Suppressor macrophage treated with lipopolysaccharide for 1 hour (primary cell): ENCODE results near the gene RECK.
"Not testable (repeated sequence)": the region's sequence is repeated elsewhere in the genome, so short reads cannot be mapped to it uniquely, and the experiment has no call there.

ENCODE experiments used
- DNase-seq, 3 donors: peaks; one replicate each; pipeline ENCODE4 v3.0.0-alpha.2; 2020 to 2022

RECK gene

GRCh38 chr9:36036780-36037548, at the start of gene RECK:
TSS of gene RECK (plus strand) at chr9:36036913. CDS start at chr9:36036999, 86 bp downstream.
- peak; percentile 94 to 97 (median 95) for DNase-seq

DNA sequence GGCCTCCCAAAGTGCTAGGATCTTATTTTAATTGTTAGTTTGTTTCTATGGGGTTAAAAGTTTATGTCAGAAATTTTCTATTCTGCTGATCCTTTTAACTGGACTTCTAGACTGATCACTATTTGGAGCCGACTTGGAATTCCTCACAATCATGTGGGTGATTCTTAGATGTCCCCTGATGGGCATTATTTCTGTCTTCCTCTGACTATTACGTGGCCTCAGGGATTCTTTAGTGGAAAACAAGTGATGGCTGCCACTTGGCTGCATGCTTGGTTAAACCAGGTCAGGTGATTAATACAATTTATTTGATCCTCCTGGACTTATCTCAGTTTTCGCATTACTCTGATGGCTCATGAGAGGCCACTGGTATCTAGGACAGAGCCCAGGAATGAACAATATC, 46.6 kb upstream of the RECK start:
- DNase-seq: no peak

GRCh38 chr9:35993136-35993535, 43.6 kb upstream of the RECK start:
- DNase-seq: not testable (repeated sequence)

- DNase-seq: no peak
These were observed 42.6 kb upstream of the RECK start for GRCh38 chr9:35993976-35994720.

GRCh38 chr9:35994959-35995358, 41.8 kb upstream of the RECK start:
- no peak for DNase-seq

- DNase-seq: no peak
These were observed 40.2 kb upstream of the RECK start for GRCh38 chr9:35996358-35996970.

DNA sequence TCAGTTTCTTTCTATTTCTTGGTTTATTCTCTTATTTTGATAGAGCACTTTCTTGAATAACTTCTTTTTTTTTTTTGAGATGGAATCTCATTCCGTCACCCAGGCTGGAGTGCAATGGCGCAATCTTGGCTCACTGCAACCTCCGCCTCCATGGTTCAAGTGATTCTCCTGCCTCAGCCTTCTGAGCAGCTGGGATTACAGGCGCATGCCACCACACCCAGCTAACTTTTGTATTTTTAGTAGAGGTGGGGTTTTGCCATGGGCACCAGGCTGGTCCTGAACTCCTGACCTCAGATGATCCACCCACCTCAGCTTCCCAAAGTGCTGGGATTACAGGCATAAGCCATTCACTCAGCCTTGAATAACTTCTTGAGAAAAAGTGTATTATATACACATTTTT, 39.7 kb upstream of the RECK start:
- DNase-seq: not testable (repeated sequence)

DNA sequence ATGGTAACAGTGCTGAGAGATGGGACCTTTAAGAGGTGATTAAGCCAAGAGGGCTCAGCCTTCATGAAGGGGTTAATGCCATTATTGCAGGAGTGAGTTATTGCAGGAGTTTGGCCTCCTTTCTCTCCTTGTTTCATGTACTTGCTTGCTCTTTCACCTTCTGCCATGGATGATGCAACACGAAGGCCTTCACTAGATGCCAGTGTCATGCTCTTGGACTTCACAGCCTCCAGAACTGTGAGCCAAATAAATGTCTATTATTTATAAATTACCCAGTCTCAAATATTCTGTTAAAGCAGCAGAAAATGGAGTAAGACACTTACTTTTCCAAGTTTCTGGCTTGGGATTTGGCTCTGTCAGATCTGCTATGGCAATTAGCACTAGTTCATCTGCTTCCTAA, 38.4 kb upstream of the RECK start:
- no peak for DNase-seq

- no peak for DNase-seq
These were observed 30.8 kb upstream of the RECK start for GRCh38 chr9:36005891-36006290.

DNA sequence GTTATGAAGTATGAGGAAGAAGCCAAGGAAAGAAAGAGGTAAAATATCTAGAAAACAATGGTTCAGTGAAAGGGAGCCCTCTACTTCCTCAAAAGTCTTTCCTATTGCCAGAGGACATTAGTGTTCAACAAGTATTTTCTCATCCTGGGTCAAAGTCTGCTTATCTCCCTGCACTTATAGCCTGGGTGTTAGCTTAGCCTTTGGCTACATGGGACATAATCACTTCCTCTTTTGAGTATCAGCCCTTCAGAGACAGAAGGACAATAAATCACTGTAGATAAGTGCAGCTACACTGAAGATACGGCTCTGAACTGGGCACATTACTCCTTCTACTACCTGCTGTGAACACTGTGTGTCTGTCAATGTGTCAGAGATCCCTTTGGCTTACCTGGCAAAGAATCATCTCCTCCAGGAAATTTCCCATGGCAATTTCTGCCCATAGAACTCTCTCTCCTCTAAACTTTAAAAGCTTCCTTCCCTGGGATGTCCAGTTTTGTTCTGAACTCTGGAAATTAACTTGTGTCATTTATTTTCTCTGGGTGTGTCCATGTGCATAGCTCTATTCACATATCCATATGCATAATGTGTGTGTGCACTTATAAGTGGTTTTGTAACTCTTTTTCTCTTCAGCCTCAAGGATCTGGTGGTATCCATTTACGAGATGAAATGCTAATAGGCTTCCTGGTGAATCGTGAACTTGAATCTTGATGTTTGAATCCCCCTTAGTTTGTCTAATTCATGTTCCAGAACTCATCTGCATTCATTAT, 30.0 kb upstream of the RECK start:
- DNase-seq: peak in 1 of 3 donors; percentile 22

- DNase-seq: peak in 2 of 3 donors; percentile 35 to 44
These were observed 29.4 kb upstream of the RECK start for GRCh38 chr9:36007316-36007708.

DNA sequence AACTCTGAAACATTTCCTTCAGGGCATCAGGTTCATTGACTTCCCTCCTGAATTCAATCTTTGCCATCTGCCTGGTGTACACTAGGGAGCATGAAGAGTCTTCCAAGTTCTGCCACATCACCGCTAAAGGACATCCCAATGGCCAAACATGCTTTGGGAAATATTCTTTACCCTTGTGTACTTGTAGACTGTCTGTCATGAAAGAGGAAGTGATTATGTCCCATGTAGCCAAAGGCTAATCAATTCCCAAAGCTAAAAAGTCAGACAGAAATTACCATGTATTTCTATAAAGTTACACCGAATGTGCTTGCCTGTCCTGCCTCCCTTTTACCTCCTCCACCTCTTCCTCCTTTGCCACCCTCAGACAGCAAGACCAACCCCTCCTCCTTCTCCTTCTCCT, 28.9 kb upstream of the RECK start:
- no peak for DNase-seq

- DNase-seq: peak; percentile 76 to 88 (median 84)
These were observed 27.9 kb upstream of the RECK start for GRCh38 chr9:36008774-36009300.

DNA sequence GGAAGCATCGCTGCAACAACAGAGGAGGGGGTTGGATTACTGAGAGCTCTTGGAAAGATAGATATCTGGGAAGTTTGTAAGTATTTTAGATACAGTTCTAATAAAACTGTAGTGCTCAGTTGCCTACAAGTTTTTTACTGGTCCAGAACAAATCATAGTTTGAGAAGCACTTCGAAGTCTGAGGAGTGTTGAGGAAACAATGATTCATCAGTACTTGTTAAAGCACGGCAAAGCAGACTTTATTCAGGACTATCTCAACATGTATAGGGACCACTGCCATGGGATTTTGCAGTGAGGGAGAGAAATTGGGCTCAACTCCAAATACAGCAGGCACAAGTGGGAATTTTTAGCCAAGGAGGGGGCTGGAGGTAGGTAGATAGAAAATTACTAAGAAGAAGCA, 25.3 kb upstream of the RECK start:
- no peak for DNase-seq

DNA sequence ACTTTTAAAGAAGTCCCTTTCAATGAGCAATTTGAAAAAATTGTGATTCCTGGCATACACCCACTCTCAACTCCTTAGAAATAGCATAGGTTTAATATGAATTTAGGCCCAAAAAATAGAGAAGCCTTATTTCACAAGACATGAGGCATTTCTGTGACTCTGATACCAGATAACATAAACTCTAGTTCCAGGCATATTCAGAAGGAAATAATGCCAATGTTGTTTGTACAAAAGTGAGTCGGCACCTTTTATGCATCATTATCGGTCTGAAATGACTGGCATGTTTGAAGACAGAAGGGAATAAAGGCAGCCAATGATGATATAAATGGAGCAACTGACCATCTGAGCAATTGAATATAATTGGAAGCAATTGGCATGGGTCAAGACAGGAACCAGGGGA, 19.4 kb upstream of the RECK start:
- DNase-seq: no peak

- DNase-seq: no peak
These were observed 18.6 kb upstream of the RECK start for GRCh38 chr9:36018129-36018528.

GRCh38 chr9:36018891-36019720, 17.6 kb upstream of the RECK start:
- no peak for DNase-seq

GRCh38 chr9:36021968-36022367, 14.7 kb upstream of the RECK start:
- no peak for DNase-seq

DNA sequence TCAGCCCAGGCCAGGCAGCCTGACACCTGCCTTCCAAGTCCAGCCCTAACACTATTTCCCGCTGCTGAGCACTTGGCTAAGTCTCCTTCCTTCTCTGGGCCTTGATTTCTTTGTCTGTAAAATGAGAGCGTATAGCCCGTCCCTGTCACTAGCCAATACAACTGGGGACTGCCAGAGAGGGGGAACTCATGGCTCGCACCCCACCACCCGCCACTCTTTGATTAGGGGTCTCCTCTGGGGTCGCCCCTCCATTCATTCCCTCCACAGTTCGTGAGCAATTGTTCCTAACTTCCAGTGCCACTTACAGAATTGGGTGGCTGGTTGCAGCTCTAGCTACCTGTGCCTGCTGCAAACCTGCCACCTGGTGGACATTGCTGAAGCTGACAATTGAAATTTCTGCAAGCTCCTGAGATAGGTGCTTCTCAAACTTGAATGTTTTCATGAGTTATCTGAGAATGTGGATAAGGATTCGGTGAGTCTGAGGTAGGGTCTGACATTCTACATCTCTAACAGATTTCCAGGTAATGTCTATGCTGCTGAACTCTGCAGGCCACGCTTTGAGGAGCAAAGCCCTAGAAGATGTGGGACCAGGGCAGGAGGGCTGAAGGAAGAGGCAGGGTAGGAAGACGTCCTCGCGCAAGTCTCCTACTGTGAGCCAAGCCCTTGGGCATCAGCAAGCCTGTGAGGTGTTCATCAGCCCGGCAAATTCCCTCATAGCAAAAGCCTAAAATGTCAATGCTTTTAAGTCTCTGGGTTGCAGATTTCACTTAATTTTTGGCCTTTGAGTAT, 13.3 kb upstream of the RECK start:
- DNase-seq: peak; percentile 64 to 70 (median 67)

DNA sequence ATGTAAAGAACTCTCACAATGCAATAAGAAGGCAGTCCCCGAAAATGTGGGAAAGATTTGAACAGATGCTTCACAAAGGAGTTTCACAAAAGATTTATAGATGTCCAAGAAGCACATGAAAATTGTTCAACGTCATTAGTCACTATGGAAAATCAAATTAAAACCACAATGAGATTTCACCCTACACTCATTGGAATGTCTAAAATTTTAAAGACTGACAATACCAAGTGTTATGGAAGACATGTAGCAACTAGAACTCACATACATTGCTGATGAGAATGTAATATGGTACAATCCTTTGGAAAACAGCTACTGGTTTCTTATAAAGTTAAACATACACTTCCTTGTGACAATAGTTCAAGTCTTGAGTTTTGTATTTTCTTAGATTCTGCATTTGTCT, 11.0 kb upstream of the RECK start:
- DNase-seq: no peak

DNA sequence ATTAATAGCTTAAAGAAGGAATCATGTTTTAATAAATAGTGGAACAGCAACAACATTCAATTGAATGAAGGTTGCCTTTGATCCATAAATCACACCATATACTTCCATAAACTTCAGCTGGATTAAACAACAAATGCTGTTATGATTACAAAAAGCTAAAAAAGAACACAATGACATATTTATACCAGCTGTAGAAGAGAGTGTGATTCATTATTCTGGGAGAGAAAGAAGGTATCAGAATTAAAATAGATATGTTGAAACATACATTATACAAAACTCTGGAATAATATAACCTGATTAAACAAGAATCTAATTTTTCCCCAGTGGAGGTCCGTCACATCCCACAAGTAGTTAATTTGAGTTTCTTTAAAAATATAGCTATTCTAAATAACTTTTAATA, 7.5 kb upstream of the RECK start:
- no peak for DNase-seq
